Naive B cell (primary cell): ENCODE results near the gene VAV2. TPM values are rescaled to one million over a fixed set of nuclear protein-coding genes. Genes with fewer than 3 reads are reported as not detected.
A peak's percentile ranks its signal among the peaks of the same experiment; 100 is the strongest.
"Not testable (repeated sequence)": the region's sequence is repeated elsewhere in the genome, so short reads cannot be mapped to it uniquely, and the experiment has no call there.

Experiments used
- ATAC-seq, 2 donors: fragments of 150-1000 bp; cut with Tn5 transposase; 2 replicates each; pipeline ENCODE4 v1.10.0; 2021; ENCODE audit warnings: low read depth in 2 of 2, mild to moderate bottlenecking in 2 of 2, moderate library complexity in 2 of 2
- DNase-seq: peaks from one replicate; pipeline ENCODE4 v3.0.0; 2022
- H3K27ac Mint-ChIP-seq, 6 donors: one replicate each; pipeline ENCODE4 v1.8.0; 2020 to 2022; ENCODE audit warnings: mild to moderate bottlenecking in 6 of 6, mixed read lengths in 6 of 6, moderate library complexity in 5 of 6, inconsistent platforms in 2 of 6
- H3K27me3 Mint-ChIP-seq, 3 donors: one replicate each; pipeline ENCODE4 v1.8.0; 2021 to 2022; ENCODE audit warnings: mixed read lengths in 3 of 3, mild to moderate bottlenecking in 1 of 3
- H3K36me3 Mint-ChIP-seq, 2 donors: one replicate each; pipeline ENCODE4 v1.8.0; 2020 to 2022; ENCODE audit warnings: mixed read lengths in 2 of 2, inconsistent platforms in 1 of 2, mild to moderate bottlenecking in 1 of 2
- H3K4me1 Mint-ChIP-seq, 3 donors: one replicate each; pipeline ENCODE4 v1.8.0; 2020 to 2022; ENCODE audit warnings: mixed read lengths in 3 of 3, inconsistent platforms in 1 of 3, mild to moderate bottlenecking in 1 of 3, moderate library complexity in 1 of 3
- H3K4me3 Mint-ChIP-seq, 8 donors: one replicate each; pipeline ENCODE4 v1.8.0; 2020 to 2022; ENCODE audit warnings: mild to moderate bottlenecking in 8 of 8, mixed read lengths in 8 of 8, moderate library complexity in 8 of 8, inconsistent platforms in 2 of 8
- H3K9me3 Mint-ChIP-seq, 7 donors: one replicate each; pipeline ENCODE4 v1.8.0; 2020 to 2022; ENCODE audit warnings: mixed read lengths in 7 of 7, mild to moderate bottlenecking in 5 of 7, inconsistent platforms in 2 of 7, moderate library complexity in 1 of 7
- polyA plus RNA-seq, 6 donors: library from polyadenylated mRNA; unstranded; fragments of 300-500 nt; fragmentation: Illumina TruSeq; gene quantifications; one replicate each; pipeline ENCODE4 v1.2.3, GENCODE V29; 2021; ENCODE audit warnings: low read depth in 6 of 6

VAV2 gene
- polyA plus RNA-seq, 6 donors from 2014 or later: 5.7 to 33.3 (median 15.2) TPM

- Mint-ChIP-seq H3K36me3 (no peaks in the 10 kb centered on the region), H3K9me3 (no peaks in the 10 kb centered on the region), H3K27ac (peak overlapping the region in 4 of 6 donors; percentile 24 to 81 (median 46)), H3K4me1 (peaks cover 50 to 75% (median 75%) of the 10 kb centered on the region in 3 donors), H3K4me3 (peak overlapping the region; percentile 85 to 94 (median 91)), H3K27me3 (no peaks in the 10 kb centered on the region)
- no peak for DNase-seq
- no peak for ATAC-seq
Measured at GRCh38 chr9:133989625-133990365, 2.3 kb downstream of the VAV2 start.

GRCh38 chr9:133988771-133989170 lies 3.4 kb downstream of the VAV2 start:
- H3K9me3 Mint-ChIP-seq, H3K36me3 Mint-ChIP-seq, ATAC-seq, H3K27me3 Mint-ChIP-seq, DNase-seq: not testable (repeated sequence)
- peak overlapping the region in 3 of 6 donors; percentile 24 to 53 (median 47) for H3K27ac Mint-ChIP-seq
- H3K4me1 Mint-ChIP-seq: peaks cover 46 to 75% (median 73%) of the 10 kb centered on the region in 3 donors
- H3K4me3 Mint-ChIP-seq: peak overlapping the region; percentile 24 to 94 (median 88)

- H3K36me3 Mint-ChIP-seq: no peaks in the 10 kb centered on the region
- no peak for ATAC-seq
- no peaks in the 10 kb centered on the region for H3K9me3 Mint-ChIP-seq
- DNase-seq: no peak
- peak overlapping the region in 4 of 8 donors; percentile 25 to 88 (median 60) for H3K4me3 Mint-ChIP-seq
- peak overlapping the region in 4 of 6 donors; percentile 27 to 54 (median 40) for H3K27ac Mint-ChIP-seq
- H3K4me1 Mint-ChIP-seq: peaks cover 51 to 77% (median 76%) of the 10 kb centered on the region in 3 donors
- no peaks in the 10 kb centered on the region for H3K27me3 Mint-ChIP-seq
Measured at GRCh38 chr9:133987946-133988665, 4.0 kb downstream of the VAV2 start.

GRCh38 chr9:133987446-133987788 lies 4.7 kb downstream of the VAV2 start:
- Mint-ChIP-seq H3K27me3 (no peaks in the 10 kb centered on the region), H3K9me3 (no peaks in the 10 kb centered on the region), H3K27ac (peak overlapping the region in 3 of 6 donors; percentile 27 to 91 (median 59)), H3K4me3 (peak overlapping the region in 4 of 8 donors; percentile 45 to 88 (median 46)), H3K4me1 (peaks cover 56 to 83% (median 83%) of the 10 kb centered on the region in 3 donors), H3K36me3 (no peaks in the 10 kb centered on the region)
- ATAC-seq (no peak), DNase-seq (no peak)

GRCh38 chr9:133986774-133987445 lies 5.2 kb downstream of the VAV2 start:
- ATAC-seq: no peak
- Mint-ChIP-seq H3K4me1 (peaks cover 56 to 86% (median 85%) of the 10 kb centered on the region in 3 donors), H3K9me3 (no peaks in the 10 kb centered on the region), H3K36me3 (no peaks in the 10 kb centered on the region), H3K27ac (peak overlapping the region in 5 of 6 donors; percentile 30 to 91 (median 62)), H3K4me3 (peak overlapping the region in 3 of 8 donors; percentile 45 to 47 (median 46)), H3K27me3 (no peaks in the 10 kb centered on the region)
- DNase-seq: no peak

GRCh38 chr9:133986061-133986460 lies 6.1 kb downstream of the VAV2 start:
- ATAC-seq (no peak), DNase-seq (no peak)
- Mint-ChIP-seq H3K36me3 (no peaks in the 10 kb centered on the region), H3K4me3 (peak overlapping the region in 3 of 8 donors; percentile 21 to 62 (median 32)), H3K27me3 (no peaks in the 10 kb centered on the region), H3K27ac (peak overlapping the region in 4 of 6 donors; percentile 0 to 78 (median 42)), H3K4me1 (peaks cover 61 to 93% (median 92%) of the 10 kb centered on the region in 3 donors), H3K9me3 (no peaks in the 10 kb centered on the region)

- Mint-ChIP-seq H3K4me1 (peaks cover 66 to 93% (median 85%) of the 10 kb centered on the region in 3 donors), H3K4me3 (peak overlapping the region in 1 of 8 donors; percentile 61), H3K27me3 (no peaks in the 10 kb centered on the region), H3K36me3 (no peaks in the 10 kb centered on the region), H3K9me3 (no peaks in the 10 kb centered on the region), H3K27ac (peak overlapping the region in 4 of 6 donors; percentile 66 to 97 (median 71))
- ATAC-seq (no peak), DNase-seq (no peak)
Measured at GRCh38 chr9:133982971-133983720, 9.0 kb downstream of the VAV2 start.

GRCh38 chr9:133981958-133982681 lies 10.0 kb downstream of the VAV2 start:
- H3K4me1 Mint-ChIP-seq: peaks cover 66 to 95% (median 81%) of the 10 kb centered on the region in 3 donors
- peak overlapping the region in 2 of 6 donors; percentile 33 to 80 for H3K27ac Mint-ChIP-seq
- ATAC-seq (no peak), DNase-seq (no peak)
- H3K4me3 Mint-ChIP-seq: peak overlapping the region in 1 of 8 donors; percentile 29
- H3K9me3 Mint-ChIP-seq: no peaks in the 10 kb centered on the region
- H3K36me3 Mint-ChIP-seq: no peaks in the 10 kb centered on the region
- H3K27me3 Mint-ChIP-seq: no peaks in the 10 kb centered on the region

GRCh38 chr9:133981589-133981957 lies 10.6 kb downstream of the VAV2 start:
- H3K4me1 Mint-ChIP-seq: peaks cover 63 to 91% (median 78%) of the 10 kb centered on the region in 3 donors
- peak overlapping the region in 3 of 6 donors; percentile 33 to 80 (median 62) for H3K27ac Mint-ChIP-seq

GRCh38 chr9:133980864-133981588 lies 11.1 kb downstream of the VAV2 start:
- Mint-ChIP-seq H3K27ac (peak overlapping the region in 5 of 6 donors; percentile 21 to 80 (median 67)), H3K4me3 (peak overlapping the region; percentile 5 to 85 (median 72)), H3K9me3 (no peaks in the 10 kb centered on the region), H3K36me3 (no peaks in the 10 kb centered on the region), H3K27me3 (no peaks in the 10 kb centered on the region), H3K4me1 (peaks cover 57 to 86% (median 76%) of the 10 kb centered on the region in 3 donors)
- ATAC-seq (no peak), DNase-seq (no peak)

More at GRCh38 chr9:133981589-133981957, 10.6 kb downstream of the VAV2 start:
- peak overlapping the region in 2 of 8 donors; percentile 51 to 60 for H3K4me3 Mint-ChIP-seq
- H3K36me3 Mint-ChIP-seq: no peaks in the 10 kb centered on the region
- no peaks in the 10 kb centered on the region for H3K27me3 Mint-ChIP-seq
- no peaks in the 10 kb centered on the region for H3K9me3 Mint-ChIP-seq
- DNase-seq (no peak), ATAC-seq (no peak)

GRCh38 chr9:133979921-133980863 lies 11.9 kb downstream of the VAV2 start:
- H3K27me3 Mint-ChIP-seq: no peaks in the 10 kb centered on the region
- H3K27ac Mint-ChIP-seq: peak overlapping the region; percentile 68 to 92 (median 82)
- H3K4me3 Mint-ChIP-seq: peak overlapping the region; percentile 60 to 85 (median 76)
- H3K9me3 Mint-ChIP-seq: no peaks in the 10 kb centered on the region
- no peak for DNase-seq
- no peak for ATAC-seq
- H3K36me3 Mint-ChIP-seq: no peaks in the 10 kb centered on the region
- H3K4me1 Mint-ChIP-seq: peaks cover 52 to 85% (median 76%) of the 10 kb centered on the region in 3 donors
